ENCODE measurements around the gene KIAA2012.

The KIAA2012 gene

GRCh38 chr2:202072737-202073401, at the start of gene KIAA2012:
KIAA2012 (plus strand) TSS chr2:202073255; CDS start chr2:202073628, 373 bp downstream.
- no peak for DNase-seq (ENCODE audit: low spot score)

GRCh38 chr2:202023904-202024266, 49.2 kb upstream of the KIAA2012 start:
- DNase-seq (ENCODE audit: low spot score) = no peak

- no peak for DNase-seq (ENCODE audit: low spot score)
These were observed 48.2 kb upstream of the KIAA2012 start for GRCh38 chr2:202024871-202025270.

GRCh38 chr2:202025816-202026215, 47.2 kb upstream of the KIAA2012 start:
- DNase-seq (ENCODE audit: low spot score) = no peak

- DNase-seq (ENCODE audit: low spot score) = no peak
These were observed 46.5 kb upstream of the KIAA2012 start for GRCh38 chr2:202026507-202026906.

GRCh38 chr2:202030691-202031090, 42.4 kb upstream of the KIAA2012 start:
- DNase-seq (ENCODE audit: low spot score) = no peak

- DNase-seq (ENCODE audit: low spot score) = no peak
These were observed 41.7 kb upstream of the KIAA2012 start for GRCh38 chr2:202031246-202031951.

GRCh38 chr2:202032846-202033316, 40.2 kb upstream of the KIAA2012 start:
- peak; percentile 54 for DNase-seq (ENCODE audit: low spot score)

GRCh38 chr2:202033317-202034248, 39.5 kb upstream of the KIAA2012 start, which contains the start of gene FZD7:
FZD7 (plus strand) TSS chr2:202033855; CDS start chr2:202034648, 793 bp downstream.
- peak; percentile 93 for DNase-seq (ENCODE audit: low spot score)

- DNase-seq (ENCODE audit: low spot score) = peak; percentile 24
These were observed 38.6 kb upstream of the KIAA2012 start for GRCh38 chr2:202034249-202035088.

- DNase-seq (ENCODE audit: low spot score) = no peak
These were observed 37.7 kb upstream of the KIAA2012 start for GRCh38 chr2:202035089-202035940.

GRCh38 chr2:202035941-202036372, 37.1 kb upstream of the KIAA2012 start:
- no peak for DNase-seq (ENCODE audit: low spot score)

- DNase-seq (ENCODE audit: low spot score) = no peak
These were observed 36.4 kb upstream of the KIAA2012 start for GRCh38 chr2:202036601-202037037.

- DNase-seq (ENCODE audit: low spot score) = no peak
These were observed 36.0 kb upstream of the KIAA2012 start for GRCh38 chr2:202037086-202037485.

- no peak for DNase-seq (ENCODE audit: low spot score)
These were observed 34.4 kb upstream of the KIAA2012 start for GRCh38 chr2:202038471-202039277.

- no peak for DNase-seq (ENCODE audit: low spot score)
These were observed 33.6 kb upstream of the KIAA2012 start for GRCh38 chr2:202039278-202040078.

GRCh38 chr2:202040079-202040844, 32.8 kb upstream of the KIAA2012 start:
- no peak for DNase-seq (ENCODE audit: low spot score)

GRCh38 chr2:202042444-202042843, 30.6 kb upstream of the KIAA2012 start:
- no peak for DNase-seq (ENCODE audit: low spot score)

Measured in germinal center (tissue), 1 donor.